Activated naive CD4-positive, alpha-beta T cell treated with anti-CD3 and anti-CD28 coated beads, Interleukin-2, amount 50 U/mL, for 16 hours (primary cell): ENCODE data around the gene RCOR1.
"Not testable (repeated sequence)": the region's sequence is repeated elsewhere in the genome, so short reads cannot be mapped to it uniquely, and the experiment has no call there.

Experiments
- DNase-seq: peaks from one replicate; pipeline ENCODE4 v3.0.0-alpha.2; 2020

The RCOR1 gene

GRCh38 chr14:102758087-102758486 is 165.6 kb downstream of the RCOR1 start:
- no peak for DNase-seq

- DNase-seq: no peak
Observed at GRCh38 chr14:102759456-102760187, 167.2 kb downstream of the RCOR1 start.

GRCh38 chr14:102760496-102761193 is 168.2 kb downstream of the RCOR1 start:
- DNase-seq: no peak

GRCh38 chr14:102761206-102761605 is 168.8 kb downstream of the RCOR1 start:
- no peak for DNase-seq

DNA sequence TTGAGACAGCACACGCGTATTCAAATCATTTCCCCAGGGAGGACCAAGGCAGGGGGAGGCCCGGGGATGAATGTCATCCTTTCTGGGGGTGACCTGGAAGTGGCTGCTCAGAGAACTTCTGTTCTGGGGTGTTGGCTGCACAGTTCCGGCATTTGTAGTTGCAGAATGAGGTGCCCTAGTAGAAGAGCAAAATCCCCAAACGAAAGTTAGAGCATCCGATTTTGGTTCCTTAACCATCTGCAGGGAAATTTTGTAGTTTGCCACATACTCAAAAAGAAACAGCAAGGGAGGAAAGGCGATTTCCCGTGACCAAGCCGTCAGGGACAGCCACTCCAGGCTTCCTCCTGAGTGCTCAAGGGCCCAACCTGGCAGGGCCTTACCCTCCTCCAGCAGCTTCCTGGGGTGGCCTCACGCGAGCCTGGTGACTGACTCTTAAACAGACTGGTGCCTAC is 171.8 kb downstream of the RCOR1 start:
- DNase-seq: no peak

- not testable (repeated sequence) for DNase-seq
Observed at GRCh38 chr14:102765770-102766169, 173.3 kb downstream of the RCOR1 start.

GRCh38 chr14:102768223-102769048 is 176.0 kb downstream of the RCOR1 start:
- DNase-seq: no peak

DNA sequence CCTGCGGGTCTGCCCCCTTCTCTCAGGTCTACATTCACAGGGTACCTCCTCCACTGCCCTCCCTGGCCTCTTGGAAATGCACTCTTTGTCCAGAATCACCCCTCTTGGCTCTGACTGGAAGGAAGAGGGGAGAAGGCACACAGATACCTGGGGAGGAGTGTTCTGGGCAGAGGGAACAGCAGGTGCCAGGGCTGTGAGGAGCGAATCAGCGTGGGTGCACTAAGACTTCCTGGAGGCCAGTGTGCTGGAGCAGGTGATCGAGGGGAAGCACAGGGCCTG is 176.5 kb downstream of the RCOR1 start:
- no peak for DNase-seq

DNA sequence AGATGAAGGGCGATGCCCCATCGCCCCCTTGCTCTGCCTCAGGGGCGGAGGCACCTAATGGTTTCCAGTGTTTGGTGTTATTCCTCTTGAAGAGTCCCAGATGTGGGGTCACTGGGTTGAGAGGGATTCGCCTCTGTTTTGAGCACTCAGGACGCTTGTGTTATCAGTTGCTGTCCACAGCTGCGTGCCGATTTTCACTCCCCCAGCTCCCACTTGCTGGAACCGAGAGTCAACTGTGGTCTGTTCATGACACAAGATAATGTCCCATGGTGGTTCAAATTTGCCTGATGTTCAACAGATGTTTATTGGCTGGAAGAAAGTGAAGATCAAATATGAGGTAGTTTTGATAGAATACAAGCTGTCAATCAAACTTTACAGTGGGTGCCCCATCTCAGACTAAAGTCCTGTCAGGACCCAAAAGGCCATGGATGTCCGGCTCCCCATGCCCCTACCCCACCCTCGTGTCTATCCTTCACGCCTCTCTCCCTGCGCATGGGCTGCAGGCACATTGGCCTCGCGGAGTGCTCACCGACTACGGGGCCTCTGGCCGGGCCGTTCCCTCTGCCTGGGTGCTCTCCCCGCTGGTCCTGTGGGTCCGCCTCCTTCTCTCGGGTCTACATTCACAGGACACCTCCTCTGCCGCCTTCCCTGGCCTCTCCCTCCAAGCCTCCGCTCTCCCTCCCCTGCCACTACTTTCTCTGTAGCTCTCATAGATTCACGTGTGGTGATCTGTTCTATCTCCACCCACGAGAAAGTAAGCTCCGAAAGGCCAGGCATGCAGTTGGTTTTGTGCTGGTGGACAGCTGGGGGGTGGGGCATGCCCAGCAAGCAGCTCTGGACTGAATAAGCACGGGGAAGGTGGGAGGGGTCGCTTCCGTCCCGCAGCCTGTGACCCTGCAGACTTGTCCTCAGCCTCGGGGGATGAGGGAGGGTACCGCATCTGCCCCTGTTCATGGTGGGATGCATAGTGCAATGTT is 178.0 kb downstream of the RCOR1 start:
- DNase-seq: no peak

DNA sequence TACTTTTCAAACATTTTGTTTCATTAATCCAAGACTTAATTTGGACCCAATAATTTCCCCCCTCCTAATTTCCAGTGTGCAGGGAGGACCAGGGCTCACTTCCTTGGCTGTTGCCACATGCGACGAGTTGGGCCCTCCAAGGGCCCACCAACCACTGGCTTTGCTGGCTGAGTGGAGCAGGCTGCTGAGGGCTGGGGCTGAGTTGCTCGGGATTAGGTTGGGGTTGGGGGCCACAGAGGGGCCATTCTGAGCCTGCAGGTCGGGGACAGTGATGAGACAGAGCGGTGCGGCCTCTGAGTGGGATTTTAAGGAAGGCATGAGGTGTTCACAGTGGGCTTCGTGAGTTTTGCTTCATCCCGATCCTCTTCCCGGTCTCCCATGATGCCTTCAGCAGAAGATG is 178.7 kb downstream of the RCOR1 start:
- DNase-seq: no peak

DNA sequence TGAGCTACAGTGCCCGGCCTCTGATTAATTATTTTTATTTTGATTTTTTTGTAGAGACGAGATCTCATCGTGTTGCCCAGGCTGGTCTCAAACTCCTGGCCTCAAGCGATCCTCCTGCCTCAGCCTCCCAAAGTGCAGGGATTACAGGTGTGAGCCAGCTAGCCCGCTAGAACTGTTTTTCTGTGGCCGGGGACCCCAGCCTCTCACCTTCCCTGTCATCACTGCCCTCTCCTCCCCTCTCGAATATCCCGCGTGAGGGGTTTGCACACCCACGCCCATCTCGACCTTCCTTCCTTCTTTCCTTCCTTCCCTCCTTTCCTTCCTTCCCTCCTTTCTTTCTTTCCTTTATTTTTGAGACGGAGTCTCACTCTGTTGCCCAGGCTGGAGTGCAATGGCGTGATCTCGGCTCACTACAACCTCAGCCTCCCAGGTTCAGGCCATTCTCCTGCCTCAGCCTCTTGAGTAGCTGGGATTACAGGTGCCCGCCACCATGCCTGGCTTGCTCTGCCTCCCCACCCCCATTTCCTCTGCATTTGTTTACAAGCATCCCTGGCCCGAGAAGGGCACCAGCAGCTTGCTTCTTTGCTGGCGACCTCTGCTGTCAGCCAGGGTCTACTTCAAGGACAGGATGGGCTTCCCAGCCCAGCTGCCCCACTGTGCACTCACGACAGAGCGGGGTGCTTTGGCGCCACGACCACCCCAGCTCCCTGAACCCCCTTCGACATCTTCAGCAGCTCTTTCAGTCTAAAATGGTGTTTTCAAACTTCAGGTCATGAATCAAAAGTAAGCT is 180.5 kb downstream of the RCOR1 start:
- no peak for DNase-seq

GRCh38 chr14:102774391-102775153 is 182.1 kb downstream of the RCOR1 start:
- peak; percentile 50 for DNase-seq

DNA sequence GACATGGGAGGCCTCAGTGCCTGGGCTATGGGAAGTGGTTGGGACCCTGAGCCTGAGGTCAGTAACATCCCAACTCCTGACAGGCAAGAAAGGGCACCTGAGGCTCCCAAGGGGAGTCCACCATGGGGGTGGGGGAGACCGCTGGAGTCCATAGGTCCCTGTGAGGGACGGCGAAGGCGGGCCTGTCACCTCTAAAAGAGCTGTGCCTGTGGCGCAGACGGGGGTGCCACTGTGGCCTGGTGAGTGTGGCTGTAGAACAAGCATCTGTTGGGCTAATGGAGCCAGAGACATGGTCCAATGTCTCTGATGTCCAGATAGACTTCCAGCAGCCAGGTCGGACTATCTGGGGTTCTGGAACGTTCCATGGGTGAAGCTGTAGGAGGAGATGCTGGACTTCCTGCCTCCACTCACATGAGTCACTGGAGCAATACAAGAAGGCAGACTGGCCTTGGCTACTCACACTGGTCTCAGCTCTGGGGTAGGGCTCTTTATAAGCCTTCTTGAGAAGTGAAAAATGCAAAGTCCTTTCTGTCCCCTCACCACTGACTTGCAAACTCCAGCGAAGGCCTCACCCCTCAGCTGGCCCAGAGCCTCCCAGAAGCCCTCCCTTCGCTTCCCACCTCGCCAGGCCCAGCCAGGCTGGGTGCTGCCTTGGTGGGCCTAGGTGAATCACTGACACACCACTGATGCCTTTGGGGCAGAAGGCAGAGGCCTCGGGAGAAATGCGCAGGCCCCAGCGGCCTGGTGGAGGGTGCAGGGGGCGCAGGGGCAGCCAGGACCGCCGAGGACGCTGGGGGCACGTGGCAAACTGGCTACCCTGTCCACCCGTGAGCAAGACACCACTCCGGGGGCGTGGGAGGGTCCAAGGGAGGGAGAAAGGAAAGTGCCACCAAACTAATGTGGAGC is 183.7 kb downstream of the RCOR1 start:
- DNase-seq: no peak

- peak; percentile 86 for DNase-seq
Observed at GRCh38 chr14:102776761-102777710, 184.6 kb downstream of the RCOR1 start, which contains the start of gene TRAF3. TSS of gene TRAF3 (plus strand) at chr14:102777449. CDS start at chr14:102870202, 92,753 bp downstream.

DNA sequence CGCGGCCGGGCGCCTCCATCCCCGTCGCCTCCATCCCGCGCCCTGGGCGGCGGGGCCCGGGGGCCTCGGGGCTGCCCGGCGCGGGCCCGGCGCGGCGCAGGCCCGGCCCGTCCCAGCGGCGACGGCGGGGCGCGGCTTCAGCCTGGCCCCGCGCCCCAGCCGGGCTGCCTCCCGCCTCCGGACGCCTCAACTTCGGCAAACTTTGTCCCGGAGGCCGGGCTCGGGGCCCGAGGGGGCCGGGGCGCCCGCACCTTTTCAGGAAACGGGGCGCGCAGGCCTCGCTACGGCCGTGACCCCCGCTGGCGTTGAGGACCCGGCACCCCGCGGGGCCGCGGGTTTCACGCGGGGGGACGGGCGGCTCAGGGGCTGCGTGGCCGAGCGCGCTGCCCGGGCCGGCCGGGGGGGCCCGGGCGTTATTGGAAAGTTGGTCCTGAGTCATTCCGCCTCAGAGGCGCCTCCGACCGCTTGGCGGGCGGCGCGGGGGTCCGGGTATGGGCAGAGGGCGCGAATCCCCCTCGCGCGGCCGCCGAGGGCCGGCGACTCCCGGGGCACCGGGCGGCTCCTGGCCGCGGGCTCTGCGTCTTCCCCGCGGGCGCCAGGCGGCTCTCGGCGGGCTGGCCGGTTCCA is 185.4 kb downstream of the RCOR1 start:
- DNase-seq: peak; percentile 40

- DNase-seq: peak; percentile 40
Observed at GRCh38 chr14:102778338-102779083, 186.1 kb downstream of the RCOR1 start.

DNA sequence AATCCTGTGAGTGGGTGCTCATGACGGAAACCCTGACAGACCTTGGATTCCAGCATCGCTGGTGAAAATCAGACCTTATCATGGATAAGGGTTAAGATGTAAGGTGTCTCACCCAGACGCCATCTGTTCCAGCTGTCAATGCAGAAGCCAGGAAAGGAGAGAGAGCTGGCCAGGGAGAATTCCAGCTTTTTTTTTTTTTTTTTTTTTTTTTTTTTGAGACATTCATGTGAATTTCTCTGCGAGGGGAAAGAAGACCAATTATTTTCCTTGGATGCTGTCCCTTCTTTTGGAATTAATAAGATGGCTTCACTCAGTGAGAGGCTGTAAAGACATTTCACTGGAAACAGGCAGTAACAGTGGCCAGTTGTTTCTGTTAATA is 186.6 kb downstream of the RCOR1 start:
- no peak for DNase-seq
